ENCODE data around the gene LHFPL2. TPM values are rescaled to one million over a fixed set of nuclear protein-coding genes. Genes with fewer than 3 reads are reported as not detected.
A peak's percentile ranks its signal among the peaks of the same experiment; 100 is the strongest.
"Not testable (repeated sequence)": the region's sequence is repeated elsewhere in the genome, so short reads cannot be mapped to it uniquely, and the experiment has no call there.

LHFPL2 gene
- total RNA-seq, 1 donor from 2014 or later = 113 TPM

GRCh38 chr5:78467752-78468357, 180.7 kb downstream of the LHFPL2 start:
- peak; percentile 85 for TF ChIP-seq CTCF (IDR thresholded peaks at IDR 0.05)
- peaks cover 4% of the 10 kb centered on the region for H3K4me1 Mint-ChIP-seq (ENCODE audit: unreplicated experiment)
- DNase-seq (ENCODE audit: extremely low spot score, unreplicated experiment) = no peak
- no peak overlapping the region for H3K27ac Mint-ChIP-seq (ENCODE audit: unreplicated experiment)
- no peak overlapping the region for H3K4me3 Mint-ChIP-seq (ENCODE audit: unreplicated experiment)
- no peaks in the 10 kb centered on the region for H3K9me3 Mint-ChIP-seq (ENCODE audit: unreplicated experiment)
- H3K36me3 Mint-ChIP-seq (ENCODE audit: unreplicated experiment) = peaks cover 14% of the 10 kb centered on the region
- no peaks in the 10 kb centered on the region for H3K27me3 Mint-ChIP-seq (ENCODE audit: unreplicated experiment)

- H3K9me3 Mint-ChIP-seq (ENCODE audit: unreplicated experiment) = no peaks in the 10 kb centered on the region
- no peak for TF ChIP-seq CTCF (IDR thresholded peaks at IDR 0.05)
- no peaks in the 10 kb centered on the region for H3K27me3 Mint-ChIP-seq (ENCODE audit: unreplicated experiment)
- H3K27ac Mint-ChIP-seq (ENCODE audit: unreplicated experiment) = no peak overlapping the region
- no peak overlapping the region for H3K4me3 Mint-ChIP-seq (ENCODE audit: unreplicated experiment)
- DNase-seq (ENCODE audit: extremely low spot score, unreplicated experiment) = no peak
- H3K36me3 Mint-ChIP-seq (ENCODE audit: unreplicated experiment) = peaks cover 14% of the 10 kb centered on the region
- peaks cover 4% of the 10 kb centered on the region for H3K4me1 Mint-ChIP-seq (ENCODE audit: unreplicated experiment)
Measured at GRCh38 chr5:78467140-78467539, 181.4 kb downstream of the LHFPL2 start.

- Mint-ChIP-seq H3K4me3 (ENCODE audit: unreplicated experiment) (no peak overlapping the region), H3K9me3 (ENCODE audit: unreplicated experiment) (no peaks in the 10 kb centered on the region), H3K36me3 (ENCODE audit: unreplicated experiment) (peaks cover 29% of the 10 kb centered on the region), H3K4me1 (ENCODE audit: unreplicated experiment) (no peaks in the 10 kb centered on the region), H3K27me3 (ENCODE audit: unreplicated experiment) (no peaks in the 10 kb centered on the region), H3K27ac (ENCODE audit: unreplicated experiment) (no peak overlapping the region)
- DNase-seq (ENCODE audit: extremely low spot score, unreplicated experiment) = no peak
- no peak for TF ChIP-seq CTCF (IDR thresholded peaks at IDR 0.05)
Measured at GRCh38 chr5:78458843-78459242, 189.7 kb downstream of the LHFPL2 start.

GRCh38 chr5:78457507-78457906, 191.1 kb downstream of the LHFPL2 start:
- H3K27ac Mint-ChIP-seq (ENCODE audit: unreplicated experiment); H3K27me3 Mint-ChIP-seq (ENCODE audit: unreplicated experiment); DNase-seq (ENCODE audit: extremely low spot score, unreplicated experiment); H3K4me3 Mint-ChIP-seq (ENCODE audit: unreplicated experiment); H3K9me3 Mint-ChIP-seq (ENCODE audit: unreplicated experiment); H3K4me1 Mint-ChIP-seq (ENCODE audit: unreplicated experiment): not testable (repeated sequence)
- peaks cover 26% of the 10 kb centered on the region for H3K36me3 Mint-ChIP-seq (ENCODE audit: unreplicated experiment)

GRCh38 chr5:78449103-78449502, 199.5 kb downstream of the LHFPL2 start:
- TF ChIP-seq CTCF (IDR thresholded peaks at IDR 0.05) = no peak
- no peak overlapping the region for H3K27ac Mint-ChIP-seq (ENCODE audit: unreplicated experiment)
- no peak overlapping the region for H3K4me3 Mint-ChIP-seq (ENCODE audit: unreplicated experiment)
- no peak for DNase-seq (ENCODE audit: extremely low spot score, unreplicated experiment)
- peaks cover 4% of the 10 kb centered on the region for H3K9me3 Mint-ChIP-seq (ENCODE audit: unreplicated experiment)
- H3K36me3 Mint-ChIP-seq (ENCODE audit: unreplicated experiment) = peaks cover 19% of the 10 kb centered on the region
- H3K4me1 Mint-ChIP-seq (ENCODE audit: unreplicated experiment) = peaks cover 1% of the 10 kb centered on the region
- no peaks in the 10 kb centered on the region for H3K27me3 Mint-ChIP-seq (ENCODE audit: unreplicated experiment)
